Effector memory CD4-positive, alpha-beta T cell (primary cell): ENCODE measurements around the gene MYO15B.
"Not testable (repeated sequence)": the region's sequence is repeated elsewhere in the genome, so short reads cannot be mapped to it uniquely, and the experiment has no call there.

Experiments used
- DNase-seq, 3 donors: peaks; one replicate each; pipeline ENCODE4 v3.0.0-alpha.2; 2020
- H3K27ac ChIP-seq: 2 replicates; pipeline ENCODE4 v1.7.0; 2013; ENCODE audit warnings: mild to moderate bottlenecking, low read length, moderate library complexity; ENCODE audit not compliant: insufficient read depth, poor library complexity, severe bottlenecking
- H3K27me3 ChIP-seq: replicated peaks from 2 replicates; pipeline ENCODE4 v1.7.0; 2013; ENCODE audit warnings: mild to moderate bottlenecking, low read length; ENCODE audit not compliant: insufficient read depth, control insufficient read depth, poor library complexity, severe bottlenecking
- H3K36me3 ChIP-seq: 2 replicates; pipeline ENCODE4 v1.7.0; 2013; ENCODE audit warnings: mild to moderate bottlenecking, low read length, moderate library complexity; ENCODE audit not compliant: control insufficient read depth, insufficient read depth
- H3K4me1 ChIP-seq: 2 replicates; pipeline ENCODE4 v1.7.0; 2013; ENCODE audit warnings: low read length, mild to moderate bottlenecking; ENCODE audit not compliant: control insufficient read depth, insufficient read depth, poor library complexity, severe bottlenecking
- H3K4me3 ChIP-seq: 2 replicates; pipeline ENCODE4 v1.7.0; 2013; ENCODE audit warnings: low read length, low read depth, mild to moderate bottlenecking; ENCODE audit not compliant: insufficient read depth, poor library complexity, severe bottlenecking
- H3K9me3 ChIP-seq: 2 replicates; pipeline ENCODE4 v1.7.0; 2013; ENCODE audit warnings: mild to moderate bottlenecking, low read length, moderate library complexity; ENCODE audit not compliant: control insufficient read depth

Gene MYO15B

DNA sequence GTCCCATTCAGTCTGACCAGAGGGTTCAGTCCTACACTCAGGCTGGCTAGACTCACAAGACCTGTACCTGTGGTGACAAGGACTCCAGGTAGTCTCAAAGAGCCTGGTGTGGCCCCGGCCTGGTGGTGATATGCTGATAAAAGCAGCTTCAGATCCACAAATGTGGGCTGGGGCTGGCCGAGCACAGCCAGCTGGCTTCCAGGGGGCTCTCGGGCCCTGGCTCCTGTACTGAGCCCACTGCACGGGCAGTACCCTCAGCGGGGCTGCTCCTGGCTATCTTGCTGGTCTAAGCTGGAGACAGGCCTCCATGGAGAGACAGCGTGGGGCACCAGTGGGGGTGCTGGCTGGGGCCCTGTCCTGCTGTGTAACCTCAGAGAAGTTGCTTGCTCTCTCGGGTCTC lies 50.0 kb downstream of the MYO15B start:
- H3K27me3 ChIP-seq: no peaks in the 10 kb centered on the region
- H3K4me3 ChIP-seq: no peak overlapping the region
- H3K9me3 ChIP-seq: no peaks in the 10 kb centered on the region
- peaks cover 6% of the 10 kb centered on the region for H3K4me1 ChIP-seq
- no peak overlapping the region for H3K27ac ChIP-seq
- DNase-seq: no peak
- no peaks in the 10 kb centered on the region for H3K36me3 ChIP-seq

DNA sequence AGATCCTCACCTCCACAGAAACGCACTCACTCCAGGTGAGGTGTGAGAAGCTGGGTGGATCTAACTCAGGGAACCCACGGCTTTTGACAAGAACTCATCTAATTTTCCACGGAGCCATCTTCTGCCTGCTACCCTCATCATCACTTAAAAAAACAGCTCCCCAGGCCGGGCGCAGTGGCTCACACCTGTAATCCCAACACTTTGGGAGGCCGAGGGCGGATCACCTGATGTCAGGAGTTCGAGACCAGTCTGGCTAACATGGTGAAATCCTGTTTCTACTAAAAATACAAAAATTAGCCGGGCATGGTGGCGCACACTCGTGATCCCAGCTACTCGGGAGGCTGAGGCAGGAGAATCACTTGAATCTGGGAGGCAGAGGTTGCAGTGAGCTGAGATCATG lies 50.4 kb downstream of the MYO15B start:
- H3K4me3 ChIP-seq, H3K27me3 ChIP-seq, H3K4me1 ChIP-seq, H3K27ac ChIP-seq, DNase-seq, H3K36me3 ChIP-seq, H3K9me3 ChIP-seq: not testable (repeated sequence)

DNA sequence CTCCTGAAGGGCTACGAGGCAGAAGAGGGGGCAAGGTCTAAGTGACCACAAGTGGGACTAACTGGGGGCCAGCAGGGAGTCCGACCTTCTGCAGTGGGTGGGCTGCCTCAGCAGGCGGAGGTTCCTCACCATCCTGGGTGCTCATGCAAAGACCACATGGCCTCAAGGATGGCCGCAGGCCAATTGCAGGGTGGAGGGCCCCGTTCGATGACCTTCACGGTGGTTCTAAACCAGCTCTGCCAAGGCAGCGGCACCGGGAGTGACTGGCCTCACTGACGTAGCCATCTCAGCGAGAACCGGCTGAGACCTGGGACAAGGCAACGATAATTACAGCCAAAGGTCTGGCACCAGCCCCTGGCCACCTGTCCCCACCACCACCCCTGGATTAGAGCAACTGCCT lies 51.3 kb downstream of the MYO15B start:
- H3K4me1 ChIP-seq: no peaks in the 10 kb centered on the region
- H3K27ac ChIP-seq: no peak overlapping the region
- DNase-seq: no peak
- no peak overlapping the region for H3K4me3 ChIP-seq
- H3K36me3 ChIP-seq: no peaks in the 10 kb centered on the region
- no peaks in the 10 kb centered on the region for H3K9me3 ChIP-seq
- H3K27me3 ChIP-seq: no peaks in the 10 kb centered on the region

DNA sequence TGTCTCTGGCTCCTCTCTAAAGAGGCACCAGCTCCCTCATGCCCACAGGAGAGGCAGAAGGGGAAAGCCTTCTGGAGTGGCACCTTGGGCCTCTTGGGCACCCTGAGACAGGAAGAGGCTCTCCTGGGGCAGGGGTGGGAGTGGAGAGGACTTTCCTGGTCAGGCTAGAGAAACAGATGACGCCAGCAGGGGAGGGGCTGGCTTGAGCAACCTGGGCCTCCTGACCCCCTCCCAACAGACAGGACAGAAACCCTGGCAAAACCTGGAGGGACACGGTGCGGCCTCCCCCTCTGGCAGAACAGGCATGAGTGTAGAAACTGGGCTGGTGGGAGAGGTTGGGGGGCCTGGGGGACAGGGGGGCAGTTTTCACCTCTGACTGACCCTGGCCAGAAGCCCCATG lies 51.7 kb downstream of the MYO15B start:
- H3K27ac ChIP-seq: no peak overlapping the region
- H3K4me1 ChIP-seq: no peaks in the 10 kb centered on the region
- H3K27me3 ChIP-seq: no peaks in the 10 kb centered on the region
- DNase-seq: no peak
- no peak overlapping the region for H3K4me3 ChIP-seq
- H3K36me3 ChIP-seq: no peaks in the 10 kb centered on the region
- H3K9me3 ChIP-seq: no peaks in the 10 kb centered on the region

DNA sequence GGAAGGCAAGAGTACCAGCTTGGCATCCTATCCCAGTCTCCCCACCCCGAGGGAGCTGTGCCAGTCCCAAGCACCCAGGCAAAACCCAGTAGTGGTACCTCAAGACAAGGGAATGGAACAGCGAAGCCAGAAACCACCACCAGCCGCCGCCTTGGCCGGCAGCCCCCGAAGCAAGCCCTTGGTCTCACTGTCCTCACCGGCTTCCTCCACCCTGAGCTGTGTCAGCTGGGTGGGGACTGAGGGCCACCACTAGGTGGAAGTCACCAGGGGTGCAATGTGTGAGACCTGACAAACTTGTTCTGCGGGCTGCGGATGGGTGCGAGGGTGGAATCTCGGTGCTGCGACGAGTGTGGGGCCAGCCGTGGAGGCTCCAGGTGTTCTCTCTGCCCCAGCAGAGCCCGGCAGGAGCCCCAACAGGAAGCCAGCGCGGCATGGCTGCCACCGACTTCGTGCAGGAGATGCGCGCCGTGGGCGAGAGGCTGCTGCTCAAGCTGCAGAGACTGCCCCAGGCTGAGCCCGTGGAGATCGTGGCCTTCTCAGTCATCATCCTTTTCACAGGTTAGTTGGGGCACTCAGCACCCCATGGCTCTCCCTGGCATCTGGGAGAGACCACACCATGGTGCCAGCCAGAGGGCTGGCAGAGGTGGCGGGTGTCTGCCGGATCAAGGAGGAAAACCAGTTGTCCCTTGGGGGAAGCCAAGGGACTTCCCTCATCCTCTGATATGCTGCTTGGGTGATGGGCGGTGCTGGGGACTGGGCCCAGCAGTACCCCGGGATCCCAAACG lies 52.4 kb downstream of the MYO15B start:
- H3K4me3 ChIP-seq: no peak overlapping the region
- H3K4me1 ChIP-seq: no peaks in the 10 kb centered on the region
- H3K27ac ChIP-seq: no peak overlapping the region
- H3K36me3 ChIP-seq: no peaks in the 10 kb centered on the region
- no peaks in the 10 kb centered on the region for H3K27me3 ChIP-seq
- no peak for DNase-seq
- H3K9me3 ChIP-seq: no peaks in the 10 kb centered on the region

DNA sequence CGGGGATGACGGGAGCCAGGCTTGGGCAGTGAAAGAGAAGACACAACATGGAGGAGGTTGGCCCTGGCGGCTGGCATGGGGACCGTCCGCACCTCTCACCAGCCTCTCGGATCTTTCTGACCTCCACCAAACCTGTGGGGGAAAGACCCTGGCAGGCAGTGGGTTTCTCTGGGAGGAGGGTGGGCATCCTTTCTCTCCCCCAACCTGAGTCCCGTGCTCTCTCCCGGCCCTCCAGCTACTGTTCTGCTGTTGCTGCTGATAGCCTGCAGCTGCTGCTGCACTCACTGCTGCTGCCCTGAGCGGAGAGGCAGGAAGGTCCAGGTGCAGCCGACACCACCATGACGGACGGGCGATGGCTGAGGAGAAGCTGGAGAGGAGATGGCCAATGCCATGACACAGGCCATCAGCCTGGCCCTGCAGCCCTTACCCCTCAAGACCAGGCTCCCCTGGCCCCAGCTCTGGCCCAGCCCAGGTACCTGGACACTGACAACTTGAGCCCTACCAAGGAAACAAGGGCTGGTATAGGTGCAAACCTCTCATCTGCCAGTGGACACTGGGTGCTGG lies 53.0 kb downstream of the MYO15B start:
- Histone ChIP-seq H3K27ac (no peak overlapping the region), H3K4me1 (no peaks in the 10 kb centered on the region), H3K27me3 (no peaks in the 10 kb centered on the region), H3K36me3 (no peaks in the 10 kb centered on the region), H3K9me3 (no peaks in the 10 kb centered on the region), H3K4me3 (no peak overlapping the region)
- no peak for DNase-seq

DNA sequence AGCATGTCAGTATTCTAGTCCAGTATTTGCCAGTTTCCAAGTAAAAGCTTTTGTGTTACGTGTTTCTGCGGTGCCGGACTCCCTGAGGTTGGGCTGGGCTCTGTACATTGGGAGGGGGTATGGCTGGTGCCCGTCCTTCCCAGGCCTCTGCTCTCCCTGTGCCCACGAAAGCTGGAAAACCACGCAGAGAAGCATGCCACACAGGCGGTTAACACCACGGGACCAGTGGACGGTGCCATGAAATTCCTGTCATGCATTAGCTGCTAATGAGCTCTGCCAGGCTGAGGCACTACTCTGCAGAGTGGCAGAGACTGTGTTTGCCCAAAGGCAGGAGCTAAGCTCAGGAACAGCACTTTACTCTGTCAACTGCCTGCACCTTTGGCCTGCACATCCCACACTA lies 53.7 kb downstream of the MYO15B start:
- Histone ChIP-seq H3K27me3 (no peaks in the 10 kb centered on the region), H3K4me1 (no peaks in the 10 kb centered on the region), H3K36me3 (no peaks in the 10 kb centered on the region), H3K9me3 (no peaks in the 10 kb centered on the region), H3K4me3 (no peak overlapping the region), H3K27ac (no peak overlapping the region)
- no peak for DNase-seq

DNA sequence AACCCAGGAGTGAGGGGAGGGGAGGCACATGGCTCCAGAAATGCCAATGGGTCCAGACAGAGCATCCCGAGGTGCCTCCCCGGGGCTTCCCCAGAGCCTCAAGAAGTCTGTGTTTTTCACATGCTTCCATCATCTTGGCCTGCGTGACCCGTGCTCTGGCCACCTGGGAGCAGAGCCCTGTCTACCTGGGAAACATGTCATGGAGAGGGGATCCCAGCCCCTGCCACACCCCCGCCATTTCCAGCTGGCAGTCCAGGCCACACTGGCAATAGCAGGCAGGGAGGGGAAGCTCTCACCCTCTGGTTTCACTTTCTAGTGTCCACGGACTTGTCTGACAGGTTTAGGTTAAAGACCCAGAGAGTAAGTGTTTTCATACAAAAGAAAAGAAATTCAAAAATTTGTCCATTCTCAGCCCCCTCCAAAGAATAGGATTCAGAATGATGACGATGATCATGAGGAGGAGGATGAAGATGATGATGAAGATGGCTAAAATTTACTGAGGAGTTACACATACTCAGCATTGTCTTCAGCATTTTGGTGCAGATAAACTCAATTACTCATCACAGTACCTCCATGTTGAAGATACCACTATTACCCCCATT lies 54.7 kb downstream of the MYO15B start:
- Histone ChIP-seq H3K4me1 (no peaks in the 10 kb centered on the region), H3K27me3 (no peaks in the 10 kb centered on the region), H3K27ac (no peak overlapping the region), H3K9me3 (no peaks in the 10 kb centered on the region), H3K36me3 (no peaks in the 10 kb centered on the region), H3K4me3 (no peak overlapping the region)
- no peak for DNase-seq

DNA sequence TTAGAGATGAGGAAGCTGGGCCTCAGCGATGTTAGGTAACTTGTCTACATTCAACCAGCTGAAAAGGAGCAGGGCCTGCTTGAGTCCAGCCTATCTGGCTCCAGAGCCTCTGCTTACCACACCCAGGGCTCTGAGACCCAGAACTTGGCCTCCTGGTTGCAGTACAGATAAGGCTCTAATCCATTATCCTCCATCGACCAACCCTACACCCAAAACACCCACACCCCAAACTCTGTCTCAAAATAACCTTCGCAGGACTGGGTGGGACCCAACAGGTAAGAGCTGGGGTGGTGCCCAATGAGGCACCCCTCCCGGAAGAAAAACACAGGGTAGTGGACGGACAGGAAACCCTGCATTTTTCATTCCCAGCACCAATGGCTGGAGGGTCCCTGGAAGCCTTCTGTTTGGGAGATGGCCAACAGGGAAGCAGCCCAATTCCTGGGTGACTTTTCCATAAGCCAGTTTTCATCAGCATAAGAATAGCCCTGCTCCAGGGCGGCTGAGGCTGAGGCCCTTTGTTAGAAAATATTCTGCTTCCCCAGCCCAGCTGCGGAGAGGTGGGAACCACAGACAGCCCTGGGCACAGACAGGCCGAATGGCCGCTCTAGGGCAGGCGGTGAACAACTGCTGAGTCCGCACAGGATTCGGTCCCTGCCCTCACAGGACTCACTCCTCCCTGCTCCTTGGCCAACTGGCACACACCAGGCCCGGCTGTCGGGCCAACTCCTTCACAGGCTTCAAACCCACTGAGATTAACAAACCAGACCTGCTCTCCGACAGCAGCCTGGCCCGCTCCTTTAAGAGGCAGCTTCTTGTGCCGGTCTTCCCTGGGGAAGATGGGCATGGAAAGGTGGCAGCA lies 55.4 kb downstream of the MYO15B start:
- Histone ChIP-seq H3K9me3 (no peaks in the 10 kb centered on the region), H3K27ac (no peak overlapping the region), H3K4me1 (no peaks in the 10 kb centered on the region), H3K36me3 (no peaks in the 10 kb centered on the region), H3K27me3 (no peaks in the 10 kb centered on the region), H3K4me3 (no peak overlapping the region)
- no peak for DNase-seq

DNA sequence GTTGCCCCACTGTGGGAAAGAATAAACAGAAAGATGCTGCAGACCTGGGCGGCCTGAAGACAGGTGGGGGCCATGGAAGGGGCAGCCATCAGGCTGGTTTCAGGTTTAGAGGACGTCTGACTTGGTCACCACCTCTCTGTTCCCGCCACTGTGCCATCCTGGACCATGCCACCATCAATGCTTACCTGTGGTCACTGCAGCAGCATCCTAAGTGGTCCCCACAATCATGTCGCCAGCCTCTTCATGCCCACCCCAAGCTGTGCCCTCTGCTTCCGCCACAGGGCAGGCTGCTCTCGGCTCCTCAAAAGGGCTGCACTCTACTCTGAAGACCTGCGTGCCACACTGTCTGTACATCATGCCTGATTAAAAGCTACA lies 56.0 kb downstream of the MYO15B start:
- H3K27ac ChIP-seq: no peak overlapping the region
- DNase-seq: no peak
- H3K9me3 ChIP-seq: no peaks in the 10 kb centered on the region
- H3K4me3 ChIP-seq: no peak overlapping the region
- no peaks in the 10 kb centered on the region for H3K36me3 ChIP-seq
- no peaks in the 10 kb centered on the region for H3K27me3 ChIP-seq
- H3K4me1 ChIP-seq: no peaks in the 10 kb centered on the region
